Measurements from ENCODE around the gene BAX. TPM values are rescaled to one million over a fixed set of nuclear protein-coding genes. Genes with fewer than 3 reads are reported as not detected.

Gene BAX
- total and polyA plus RNA-seq, 2 of the 13 experiments (the other 11 are each of a cell fraction or from before 2014, with no cell fraction given), result 139 to 176 TPM

DNA sequence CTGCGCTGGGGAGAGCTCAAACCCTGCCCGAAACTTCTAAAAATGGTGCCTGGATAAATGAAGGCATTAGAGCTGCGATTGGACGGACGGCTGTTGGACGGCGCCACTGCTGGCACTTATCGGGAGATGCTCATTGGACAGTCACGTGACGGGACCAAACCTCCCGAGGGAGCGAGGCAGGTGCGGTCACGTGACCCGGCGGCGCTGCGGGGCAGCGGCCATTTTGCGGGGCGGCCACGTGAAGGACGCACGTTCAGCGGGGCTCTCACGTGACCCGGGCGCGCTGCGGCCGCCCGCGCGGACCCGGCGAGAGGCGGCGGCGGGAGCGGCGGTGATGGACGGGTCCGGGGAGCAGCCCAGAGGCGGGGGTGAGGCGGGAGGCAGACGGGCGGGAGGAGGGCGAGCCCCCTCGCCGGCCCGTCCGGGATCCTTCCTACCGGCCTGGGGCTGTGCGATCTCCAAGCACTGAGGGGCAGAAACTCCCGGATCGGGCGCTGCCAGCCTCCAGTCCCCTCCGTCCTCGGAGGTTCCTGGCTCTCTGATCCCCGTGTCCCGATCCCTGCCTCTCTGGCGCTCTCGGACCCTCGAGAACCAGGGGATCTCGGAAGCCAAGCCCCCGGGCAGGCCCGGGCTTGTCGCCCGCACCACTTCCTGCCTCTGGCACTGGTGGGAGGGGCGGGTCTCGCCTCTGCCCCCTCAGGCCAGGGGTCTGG, at the start of gene BAX (continued):
- TF ChIP-seq SAP130 (CRISPR knock-in tag; IDR thresholded peaks at IDR 0.05; ENCODE audit: low read depth) (peak; percentile 96), U2AF1 (optimal IDR thresholded peaks at IDR 0.05; ENCODE audit: low read depth, low read length) (peak; percentile 2), ZIK1 (CRISPR knock-in tag; IDR thresholded peaks at IDR 0.05; ENCODE audit: borderline replicate concordance, low read depth) (peak; percentile 80), PRDM15 (CRISPR knock-in tag; IDR thresholded peaks at IDR 0.05) (0 out of 2 replicates have a peak, but pooled peaks have one; percentile 36), ZNF879 (CRISPR knock-in tag; IDR thresholded peaks at IDR 0.05) (no peak), GATA4 (IDR thresholded peaks at IDR 0.05; ENCODE audit: borderline replicate concordance, low read depth) (no peak), ZBTB37 (CRISPR knock-in tag; IDR thresholded peaks at IDR 0.05) (0 out of 2 replicates have a peak, but pooled peaks have one; percentile 21), SPEN (CRISPR knock-in tag; IDR thresholded peaks at IDR 0.05; ENCODE audit: low read depth) (peak; percentile 78), EP300 (IDR thresholded peaks at IDR 0.05; ENCODE audit: low read depth in 2 of 2, low read length in 2 of 2) (peak in 1 of 2 experiments; percentile 25; a peak in 1 of 4 replicates), EP300 (CRISPR knock-in tag; IDR thresholded peaks at IDR 0.05; ENCODE audit: borderline replicate concordance) (no peak), TEAD3 (CRISPR knock-in tag; optimal IDR thresholded peaks at IDR 0.05; ENCODE audit: borderline replicate concordance) (peak; percentile 71), ZNF564 (CRISPR knock-in tag; IDR thresholded peaks at IDR 0.05) (no peak; the same call in 1 of the 2 replicates), ZNF687 (CRISPR knock-in tag; IDR thresholded peaks at IDR 0.05) (peak; percentile 89), ZFY (CRISPR knock-in tag; IDR thresholded peaks at IDR 0.05) (peak; percentile 66), AGO2 (optimal IDR thresholded peaks at IDR 0.05; ENCODE audit: low read depth, low read length) (peak; percentile 93), SP4 (CRISPR knock-in tag; IDR thresholded peaks at IDR 0.05) (peak; percentile 78), CREB1 (IDR thresholded peaks at IDR 0.05) (peak; percentile 75), CREB1 (CRISPR knock-in tag; IDR thresholded peaks at IDR 0.05) (no peak), ZNF724P (CRISPR knock-in tag; IDR thresholded peaks at IDR 0.05; ENCODE audit: borderline replicate concordance) (no peak; the same call in 1 of the 2 replicates)
- TF ChIP-seq, protein P1, sequence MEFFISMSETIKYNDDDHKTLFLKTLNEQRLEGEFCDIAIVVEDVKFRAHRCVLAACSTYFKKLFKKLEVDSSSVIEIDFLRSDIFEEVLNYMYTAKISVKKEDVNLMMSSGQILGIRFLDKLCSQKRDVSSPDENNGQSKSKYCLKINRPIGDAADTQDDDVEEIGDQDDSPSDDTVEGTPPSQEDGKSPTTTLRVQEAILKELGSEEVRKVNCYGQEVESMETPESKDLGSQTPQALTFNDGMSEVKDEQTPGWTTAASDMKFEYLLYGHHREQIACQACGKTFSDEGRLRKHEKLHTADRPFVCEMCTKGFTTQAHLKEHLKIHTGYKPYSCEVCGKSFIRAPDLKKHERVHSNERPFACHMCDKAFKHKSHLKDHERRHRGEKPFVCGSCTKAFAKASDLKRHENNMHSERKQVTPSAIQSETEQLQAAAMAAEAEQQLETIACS (CRISPR knock-in tag; IDR thresholded peaks at IDR 0.05), result peak; percentile 74
